ENCODE results near the gene INSYN2B. TPM values are rescaled to one million over a fixed set of nuclear protein-coding genes. Genes with fewer than 3 reads are reported as not detected.

INSYN2B gene
- total RNA-seq, 1 experiment from 2014 or later, result not detected

GRCh38 chr5:169875091-169875728 lies 105.1 kb downstream of the INSYN2B start:
- TF ChIP-seq ZNF425 (CRISPR knock-in tag; conservative IDR thresholded peaks at IDR 0.05) (no peak), HMGA2 (CRISPR knock-in tag; IDR thresholded peaks at IDR 0.05) (no peak), ESRRA (CRISPR knock-in tag; IDR thresholded peaks at IDR 0.05; ENCODE audit: borderline replicate concordance) (no peak), NFYB (CRISPR knock-in tag; conservative IDR thresholded peaks at IDR 0.05; ENCODE audit: low read depth) (no peak), ZNF512 (CRISPR knock-in tag; IDR thresholded peaks at IDR 0.05; ENCODE audit: borderline replicate concordance) (no peak)
- Mint-ChIP-seq H3K27me3 (ENCODE audit: low read depth) (no peaks in the 10 kb centered on the region), H3K36me3 (no peaks in the 10 kb centered on the region), H3K4me1 (no peaks in the 10 kb centered on the region), H3K27ac (no peak overlapping the region), H3K4me3 (no peak overlapping the region), H3K9me3 (no peaks in the 10 kb centered on the region)
- no peak for ATAC-seq
- ChIA-PET POLR2A (no interaction called here), CTCF (interaction anchor here (2.0 kb wide), 1 partner anchor 105 kb away, joined by 5 read pairs; the partner anchor contains the start of gene INSYN2B)
- no peak for DNase-seq (ENCODE audit: low spot score)

- Mint-ChIP-seq H3K9me3 (no peaks in the 10 kb centered on the region), H3K27me3 (ENCODE audit: low read depth) (no peaks in the 10 kb centered on the region), H3K4me3 (no peak overlapping the region), H3K4me1 (no peaks in the 10 kb centered on the region), H3K36me3 (no peaks in the 10 kb centered on the region), H3K27ac (no peak overlapping the region)
- DNase-seq (ENCODE audit: low spot score), result no peak
- ChIA-PET CTCF (no interaction called here), POLR2A (interaction anchor here (0.7 kb wide), 1 partner anchor 48 kb away, joined by 5 read pairs; no protein-coding TSS in a partner anchor)
- 0 out of 2 replicates have a peak, but pooled peaks have one; percentile 36 for ATAC-seq
- no peak for TF ChIP-seq ERG (CRISPR knock-in tag; IDR thresholded peaks at IDR 0.05)
- TF ChIP-seq ATF6 (CRISPR knock-in tag; IDR thresholded peaks at IDR 0.05), result no peak
- TF ChIP-seq SOX15 (CRISPR knock-in tag; IDR thresholded peaks at IDR 0.05), result no peak
- TF ChIP-seq MXD4 (CRISPR knock-in tag; IDR thresholded peaks at IDR 0.05; ENCODE audit: borderline replicate concordance), result no peak
- no peak for TF ChIP-seq AFF4 (CRISPR knock-in tag; IDR thresholded peaks at IDR 0.05; ENCODE audit: borderline replicate concordance)
- no peak for TF ChIP-seq PRDM15 (CRISPR knock-in tag; IDR thresholded peaks at IDR 0.05)
- TF ChIP-seq CTCF (IDR thresholded peaks at IDR 0.05), result no peak
- no peak for TF ChIP-seq RORB (CRISPR knock-in tag; IDR thresholded peaks at IDR 0.05)
- TF ChIP-seq ZMAT4 (CRISPR knock-in tag; IDR thresholded peaks at IDR 0.05), result no peak
- no peak for TF ChIP-seq NFYB (CRISPR knock-in tag; conservative IDR thresholded peaks at IDR 0.05; ENCODE audit: low read depth)
- TF ChIP-seq GTF2I (CRISPR knock-in tag; conservative IDR thresholded peaks at IDR 0.05), result no peak
Observed at GRCh38 chr5:169874621-169875020, 105.7 kb downstream of the INSYN2B start.

Data from WTC11 (cell line).